Right atrium auricular region (tissue), 2 donors: ENCODE results near the gene LRWD1. TPM values are rescaled to one million over a fixed set of nuclear protein-coding genes. Genes with fewer than 3 reads are reported as not detected.

Source experiments
- DNase-seq: peaks from one replicate; pipeline ENCODE4 v3.0.0-alpha.2; 2019; ENCODE audit warnings: low spot score
- H3K27ac ChIP-seq, 2 donors: fragments of 200-600 bp; sonication (generic); 1 replicate in 1 of 2; 2 replicates in 1 of 2; pipeline ENCODE4 v1.5.1; 2016 to 2019
- H3K27me3 ChIP-seq, 2 donors: fragments of 200-600 bp; sonication (generic); one replicate each; pipeline versions ENCODE4 v1.5.1 to v1.6.0; 2017 to 2019
- H3K36me3 ChIP-seq: fragments of 200-600 bp; sonication (generic); one replicate; pipeline ENCODE4 v1.5.1; 2016
- H3K4me1 ChIP-seq, 2 donors: fragments of 200-600 bp; sonication (generic); one replicate each; pipeline versions ENCODE4 v1.5.1 to v1.6.0; 2017 to 2019
- H3K4me3 ChIP-seq, 2 donors: fragments of 200-600 bp; sonication (generic); 1 replicate in 1 of 2; 2 replicates in 1 of 2; pipeline ENCODE4 v1.5.1; 2017 to 2019; ENCODE audit warnings: mild to moderate bottlenecking in 1 of 2, moderate library complexity in 1 of 2
- H3K9me3 ChIP-seq, 2 donors: fragments of 200-600 bp; sonication (generic); one replicate each; pipeline ENCODE4 v1.5.1; 2019
- CTCF ChIP-seq, 2 donors: fragments of 200-600 bp; sonication (generic); IDR thresholded peaks; one replicate each; pipeline ENCODE4 v1.5.1; 2019; ENCODE audit warnings: antibody characterized with exemption in 2 of 2
- total RNA-seq, 2 donors: library from RNA; depleted of rRNA; stranded (reverse); fragments of >200 nt; gene quantifications; one replicate each; pipeline ENCODE4 v1.1.0, GENCODE V29; 2016

LRWD1 gene
- total RNA-seq, 2 donors from 2014 or later, result 9.8 to 13.7 TPM

DNA sequence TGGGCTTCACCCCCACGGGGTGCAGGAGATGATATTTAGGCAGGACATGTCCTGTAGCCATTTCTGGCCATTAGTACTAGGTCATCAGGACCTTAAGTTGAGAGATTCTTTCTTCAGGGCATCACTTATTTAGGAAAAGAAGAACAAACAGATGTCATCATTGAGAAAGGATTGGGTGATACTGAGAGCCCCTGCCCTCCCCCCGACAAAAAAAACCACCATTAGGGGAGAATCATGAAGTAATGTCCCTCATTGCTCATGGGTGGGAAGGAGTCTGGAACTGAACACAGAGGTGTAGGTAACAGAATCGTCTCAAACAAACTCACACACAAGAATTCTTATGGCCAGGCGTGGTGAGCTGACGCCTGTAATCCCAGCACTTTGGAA is 37.8 kb upstream of the LRWD1 start:
- Histone ChIP-seq H3K9me3 (no peaks in the 10 kb centered on the region), H3K27me3 (no peaks in the 10 kb centered on the region), H3K27ac (no peak overlapping the region), H3K36me3 (peaks cover 32% of the 10 kb centered on the region), H3K4me1 (no peaks in the 10 kb centered on the region), H3K4me3 (no peak overlapping the region)
- TF ChIP-seq CTCF (IDR thresholded peaks at IDR 0.05), result no peak
- DNase-seq, result no peak

GRCh38 chr7:102429141-102429899 is 35.5 kb upstream of the LRWD1 start:
- peaks cover 0 to 14% of the 10 kb centered on the region in 2 donors for H3K4me1 ChIP-seq
- no peak overlapping the region for H3K27ac ChIP-seq
- no peaks in the 10 kb centered on the region for H3K27me3 ChIP-seq
- DNase-seq, result no peak
- peaks cover 30% of the 10 kb centered on the region for H3K36me3 ChIP-seq
- no peaks in the 10 kb centered on the region for H3K9me3 ChIP-seq
- no peak for TF ChIP-seq CTCF (IDR thresholded peaks at IDR 0.05)
- no peak overlapping the region for H3K4me3 ChIP-seq

GRCh38 chr7:102431617-102432298 is 33.0 kb upstream of the LRWD1 start:
- H3K4me3 ChIP-seq, result no peak overlapping the region
- H3K27ac ChIP-seq, result no peak overlapping the region
- DNase-seq, result no peak
- H3K4me1 ChIP-seq, result peaks cover 0 to 18% of the 10 kb centered on the region in 2 donors
- H3K36me3 ChIP-seq, result peaks cover 9% of the 10 kb centered on the region
- no peaks in the 10 kb centered on the region for H3K9me3 ChIP-seq
- no peak for TF ChIP-seq CTCF (IDR thresholded peaks at IDR 0.05)
- H3K27me3 ChIP-seq, result no peaks in the 10 kb centered on the region

- no peak for DNase-seq
- H3K4me1 ChIP-seq, result peaks cover 0 to 18% of the 10 kb centered on the region in 2 donors
- H3K27ac ChIP-seq, result peak overlapping the region; percentile 66
- no peaks in the 10 kb centered on the region for H3K27me3 ChIP-seq
- TF ChIP-seq CTCF (IDR thresholded peaks at IDR 0.05), result no peak
- no peaks in the 10 kb centered on the region for H3K9me3 ChIP-seq
- peak overlapping the region; percentile 66 to 85 for H3K4me3 ChIP-seq
- H3K36me3 ChIP-seq, result peaks cover under 1% of the 10 kb centered on the region
These were observed 32.2 kb upstream of the LRWD1 start for GRCh38 chr7:102432442-102433218.

DNA sequence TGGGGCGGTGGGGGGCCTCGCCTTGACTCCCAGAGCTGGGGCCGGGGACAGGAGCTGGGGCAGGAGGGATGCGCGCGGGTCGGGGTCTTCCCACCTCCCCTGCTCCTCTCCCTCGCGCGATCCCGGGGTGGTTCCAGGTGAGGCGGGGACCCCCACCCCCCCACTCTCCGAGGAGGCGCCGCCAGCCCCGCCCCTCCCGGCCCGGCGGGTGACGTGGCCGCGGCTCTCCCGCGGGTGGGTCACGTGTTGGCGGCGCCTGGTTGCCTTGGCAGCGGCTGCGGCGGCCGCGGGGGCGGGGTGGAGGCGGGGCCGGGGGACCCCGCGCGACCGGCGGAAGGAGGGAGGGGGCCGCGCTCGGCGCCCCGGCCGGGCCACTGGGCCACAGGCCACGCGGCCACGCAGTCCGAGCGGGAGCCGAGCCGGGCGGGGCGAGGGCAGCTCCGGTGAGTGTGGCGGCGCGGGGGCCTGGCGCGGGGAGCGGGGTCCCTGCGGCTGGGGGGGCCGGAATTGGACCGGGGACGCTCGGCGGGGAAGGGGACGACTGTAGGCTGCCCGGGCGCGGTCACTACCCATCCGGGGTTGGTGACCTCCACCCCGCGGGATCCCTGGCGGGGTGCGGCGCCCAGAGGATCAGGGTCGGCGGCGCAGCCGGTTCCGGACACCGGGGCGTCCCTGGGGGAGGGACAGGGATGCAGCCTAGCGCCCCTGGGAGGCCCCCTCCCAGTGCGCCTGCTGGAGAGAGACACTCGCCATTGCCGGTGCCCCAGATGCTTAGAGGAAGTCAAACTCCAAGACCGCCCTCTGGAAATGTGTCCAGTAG is 31.4 kb upstream of the LRWD1 start, which contains the start of gene ORAI2:
Gene ORAI2 (plus strand): TSS at position 357 of the 820 bp plus-strand sequence. CDS start 5,382 bp downstream, outside the sequence.
- Histone ChIP-seq H3K36me3 (no peaks in the 10 kb centered on the region), H3K9me3 (no peaks in the 10 kb centered on the region), H3K27me3 (no peaks in the 10 kb centered on the region), H3K27ac (peak within 1 kb of the TSS; percentile 66), H3K4me1 (peaks cover 0 to 18% of the 10 kb centered on the region in 2 donors), H3K4me3 (peak within 1 kb of the TSS; percentile 66 to 85)
- no peak for TF ChIP-seq CTCF (IDR thresholded peaks at IDR 0.05)
- DNase-seq, result peak; percentile 64
